GM12801 (cell line): ENCODE measurements around the gene TMEM144.

Experiments
- CTCF ChIP-seq: IDR thresholded peaks from one replicate; pipeline ENCODE4 v1.5.1; 2011; ENCODE audit warnings: control low read depth; ENCODE audit not compliant: insufficient read length; ENCODE audit errors: extremely low read depth

The TMEM144 gene

GRCh38 chr4:158304694-158305093, 94.4 kb downstream of the TMEM144 start:
- no peak for TF ChIP-seq CTCF
